ENCODE results near the gene IL12RB1. TPM values are rescaled to one million over a fixed set of nuclear protein-coding genes. Genes with fewer than 3 reads are reported as not detected.

Gene IL12RB1
- total and polyA plus RNA-seq, 2 donors (not counting 1 experiment from before 2014, with no cell fraction given), result 0.50 to 0.75 TPM

DNA sequence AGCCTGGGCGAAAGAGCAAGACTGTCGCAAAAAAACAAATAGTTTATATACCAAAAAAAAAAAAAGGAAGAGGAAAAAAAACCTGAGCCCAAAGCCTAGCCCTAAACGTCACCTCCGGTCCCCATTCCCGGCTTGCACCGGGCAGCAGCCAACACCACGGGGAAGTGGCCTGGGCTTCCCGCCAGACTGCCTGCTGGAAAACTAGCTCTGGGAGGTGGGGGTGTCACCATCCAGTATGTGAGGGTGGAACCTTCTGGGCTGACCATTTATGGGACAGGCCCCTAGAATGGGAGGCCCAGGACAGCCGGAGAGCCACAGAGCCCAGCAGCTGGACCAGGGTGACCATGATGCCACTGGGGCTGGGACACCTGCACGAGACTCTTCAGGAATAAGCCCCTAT, 37.3 kb downstream of the IL12RB1 start:
- Histone ChIP-seq H3K27me3 (ENCODE audit: control insufficient read depth, insufficient read depth, low read length) (no peaks in the 10 kb centered on the region), H3K36me3 (ENCODE audit: control insufficient read depth, insufficient read depth, low read length) (no peaks in the 10 kb centered on the region), H2AFZ (ENCODE audit: low read length) (no peak overlapping the region), H3K27ac (ENCODE audit: insufficient read depth, low read length) (no peak overlapping the region), H3K79me2 (ENCODE audit: control insufficient read depth, insufficient read depth, low read length) (no peaks in the 10 kb centered on the region), H3K4me1 (ENCODE audit: control insufficient read depth, extremely low read depth, insufficient read depth, low read length) (peaks cover 6% of the 10 kb centered on the region), H4K20me1 (ENCODE audit: control insufficient read depth, extremely low read depth, insufficient read depth, low read length) (no peaks in the 10 kb centered on the region), H3K4me3 (replicated peaks in 1 of 4; ENCODE audit: control extremely low read depth in 1 of 4, insufficient read depth in 1 of 4, low read depth in 3 of 4, low read length in 4 of 4) (no peak overlapping the region), H3K9ac (ENCODE audit: insufficient read depth, low read length) (no peak overlapping the region), H3K9me3 (ENCODE audit: control insufficient read depth, insufficient read depth, low read depth, low read length) (no peaks in the 10 kb centered on the region), H3K4me2 (ENCODE audit: extremely low read depth, insufficient read depth, low read length) (no peak overlapping the region)
- TF ChIP-seq, protein P1, sequence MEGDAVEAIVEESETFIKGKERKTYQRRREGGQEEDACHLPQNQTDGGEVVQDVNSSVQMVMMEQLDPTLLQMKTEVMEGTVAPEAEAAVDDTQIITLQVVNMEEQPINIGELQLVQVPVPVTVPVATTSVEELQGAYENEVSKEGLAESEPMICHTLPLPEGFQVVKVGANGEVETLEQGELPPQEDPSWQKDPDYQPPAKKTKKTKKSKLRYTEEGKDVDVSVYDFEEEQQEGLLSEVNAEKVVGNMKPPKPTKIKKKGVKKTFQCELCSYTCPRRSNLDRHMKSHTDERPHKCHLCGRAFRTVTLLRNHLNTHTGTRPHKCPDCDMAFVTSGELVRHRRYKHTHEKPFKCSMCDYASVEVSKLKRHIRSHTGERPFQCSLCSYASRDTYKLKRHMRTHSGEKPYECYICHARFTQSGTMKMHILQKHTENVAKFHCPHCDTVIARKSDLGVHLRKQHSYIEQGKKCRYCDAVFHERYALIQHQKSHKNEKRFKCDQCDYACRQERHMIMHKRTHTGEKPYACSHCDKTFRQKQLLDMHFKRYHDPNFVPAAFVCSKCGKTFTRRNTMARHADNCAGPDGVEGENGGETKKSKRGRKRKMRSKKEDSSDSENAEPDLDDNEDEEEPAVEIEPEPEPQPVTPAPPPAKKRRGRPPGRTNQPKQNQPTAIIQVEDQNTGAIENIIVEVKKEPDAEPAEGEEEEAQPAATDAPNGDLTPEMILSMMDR (conservative IDR thresholded peaks at IDR 0.05 in 1 of 2, IDR thresholded peaks at IDR 0.05 in 1 of 2; ENCODE audit: low read depth in 1 of 2, low read length in 2 of 2), result no peak
- no peak for TF ChIP-seq EZH2 (IDR thresholded peaks at IDR 0.05; ENCODE audit: low read length, missing control alignments)
- DNase-seq (ENCODE audit: low read depth in 2 of 2), result peak; percentile 33 to 52

DNA sequence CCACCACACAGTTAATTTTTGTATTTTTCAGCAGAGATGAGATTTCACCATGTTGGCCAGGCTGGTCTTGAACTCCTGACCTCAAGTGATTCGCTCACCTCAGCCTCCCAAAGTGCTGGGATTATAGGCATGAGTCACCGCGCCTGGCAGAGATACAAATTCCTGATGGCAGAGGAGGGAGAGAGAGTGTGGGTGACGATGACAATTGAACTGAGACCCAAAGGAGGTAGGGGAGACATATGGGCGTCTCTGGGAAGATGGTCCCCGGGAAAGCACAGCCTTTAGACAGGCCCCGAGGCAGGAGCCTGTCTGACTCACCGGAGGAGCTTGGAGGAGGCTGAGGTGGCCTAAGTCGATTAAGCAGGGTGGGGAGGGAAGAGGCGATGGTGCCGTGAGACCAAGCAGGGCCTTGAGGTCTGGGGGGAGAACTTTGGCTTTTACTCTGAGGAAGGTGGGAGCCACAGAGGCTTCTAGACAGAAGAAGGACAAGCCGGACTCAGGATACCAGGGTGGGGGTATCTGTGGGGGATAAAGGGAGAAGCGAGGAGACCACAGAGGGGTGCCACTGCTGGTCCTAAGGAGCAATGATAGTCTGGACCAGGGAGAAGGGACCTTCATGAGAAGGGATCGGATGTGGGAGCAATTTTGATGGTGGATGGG, 40.5 kb downstream of the IL12RB1 start:
- Histone ChIP-seq H3K4me1 (ENCODE audit: control insufficient read depth, extremely low read depth, insufficient read depth, low read length) (peaks cover 6% of the 10 kb centered on the region), H4K20me1 (ENCODE audit: control insufficient read depth, extremely low read depth, insufficient read depth, low read length) (no peaks in the 10 kb centered on the region), H3K27ac (ENCODE audit: insufficient read depth, low read length) (no peak overlapping the region), H3K9ac (ENCODE audit: insufficient read depth, low read length) (no peak overlapping the region), H3K79me2 (ENCODE audit: control insufficient read depth, insufficient read depth, low read length) (no peaks in the 10 kb centered on the region), H3K27me3 (ENCODE audit: control insufficient read depth, insufficient read depth, low read length) (peaks cover 4% of the 10 kb centered on the region), H3K36me3 (ENCODE audit: control insufficient read depth, insufficient read depth, low read length) (no peaks in the 10 kb centered on the region), H2AFZ (ENCODE audit: low read length) (no peak overlapping the region), H3K4me3 (replicated peaks in 1 of 4; ENCODE audit: control extremely low read depth in 1 of 4, insufficient read depth in 1 of 4, low read depth in 3 of 4, low read length in 4 of 4) (no peak overlapping the region), H3K9me3 (ENCODE audit: control insufficient read depth, insufficient read depth, low read depth, low read length) (no peaks in the 10 kb centered on the region), H3K4me2 (ENCODE audit: extremely low read depth, insufficient read depth, low read length) (no peak overlapping the region)
- peak; percentile 50 to 73 for DNase-seq (ENCODE audit: low read depth in 2 of 2)
- TF ChIP-seq, protein P1 (conservative IDR thresholded peaks at IDR 0.05 in 1 of 2, IDR thresholded peaks at IDR 0.05 in 1 of 2; ENCODE audit: low read depth in 1 of 2, low read length in 2 of 2), result no peak
- TF ChIP-seq EZH2 (IDR thresholded peaks at IDR 0.05; ENCODE audit: low read length, missing control alignments), result no peak

DNA sequence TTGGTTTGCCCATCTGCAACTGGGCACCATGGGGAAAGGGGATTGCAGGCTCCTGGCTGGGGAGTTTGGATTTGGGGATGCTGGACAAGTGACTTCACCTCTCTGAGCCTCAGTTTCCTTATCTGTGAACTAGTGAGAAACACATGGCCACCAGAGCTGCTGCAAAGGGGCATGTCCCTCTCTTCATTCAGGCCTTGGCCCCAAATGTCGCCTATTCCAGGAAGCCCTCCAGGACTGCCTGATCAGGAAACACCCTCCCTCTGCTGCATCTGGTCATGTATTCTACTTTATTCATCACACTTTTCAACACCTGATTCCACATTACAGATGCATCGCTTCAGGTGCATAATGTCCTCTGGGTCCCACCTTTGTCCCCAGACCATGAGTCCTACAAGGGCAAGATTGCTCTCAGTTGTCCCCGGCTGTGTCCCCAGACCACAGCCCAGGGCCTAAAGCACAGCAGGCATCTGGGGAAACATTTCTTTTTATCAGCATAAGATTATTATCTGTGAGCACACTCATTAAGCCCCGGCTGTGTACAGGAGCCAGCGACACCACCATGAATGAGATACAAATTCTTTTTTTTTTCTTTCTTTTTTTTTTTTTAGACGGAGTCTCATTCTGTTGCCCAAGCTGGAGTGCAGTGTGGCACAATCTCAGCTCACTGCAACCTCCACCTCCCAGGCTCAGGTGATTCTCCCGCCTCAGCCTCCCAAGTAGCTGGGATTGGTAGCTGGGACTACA, 41.3 kb downstream of the IL12RB1 start:
- Histone ChIP-seq H3K79me2 (ENCODE audit: control insufficient read depth, insufficient read depth, low read length) (no peaks in the 10 kb centered on the region), H3K27me3 (ENCODE audit: control insufficient read depth, insufficient read depth, low read length) (peaks cover 9% of the 10 kb centered on the region), H3K27ac (ENCODE audit: insufficient read depth, low read length) (no peak overlapping the region), H4K20me1 (ENCODE audit: control insufficient read depth, extremely low read depth, insufficient read depth, low read length) (no peaks in the 10 kb centered on the region), H2AFZ (ENCODE audit: low read length) (peak overlapping the region; percentile 66), H3K9me3 (ENCODE audit: control insufficient read depth, insufficient read depth, low read depth, low read length) (no peaks in the 10 kb centered on the region), H3K4me2 (ENCODE audit: extremely low read depth, insufficient read depth, low read length) (peak overlapping the region; percentile 93), H3K4me3 (replicated peaks in 1 of 4; ENCODE audit: control extremely low read depth in 1 of 4, insufficient read depth in 1 of 4, low read depth in 3 of 4, low read length in 4 of 4) (peak overlapping the region; percentile 17 to 43 (median 22)), H3K9ac (ENCODE audit: insufficient read depth, low read length) (no peak overlapping the region), H3K4me1 (ENCODE audit: control insufficient read depth, extremely low read depth, insufficient read depth, low read length) (peaks cover 6% of the 10 kb centered on the region), H3K36me3 (ENCODE audit: control insufficient read depth, insufficient read depth, low read length) (no peaks in the 10 kb centered on the region)
- no peak for DNase-seq (ENCODE audit: low read depth in 2 of 2)
- TF ChIP-seq, protein P1 (conservative IDR thresholded peaks at IDR 0.05 in 1 of 2, IDR thresholded peaks at IDR 0.05 in 1 of 2; ENCODE audit: low read depth in 1 of 2, low read length in 2 of 2), result no peak
- TF ChIP-seq EZH2 (IDR thresholded peaks at IDR 0.05; ENCODE audit: low read length, missing control alignments), result no peak

Data from fibroblast of lung (primary cell).